NCI-H2107 (cell line): ENCODE data around the gene GIPR.
"Not testable (repeated sequence)": the region's sequence is repeated elsewhere in the genome, so short reads cannot be mapped to it uniquely, and the experiment has no call there.

ENCODE experiments used
- DNase-seq: peaks from one replicate; lab custom pipeline; 2025; lab: John Stamatoyannopoulos, UW

GIPR gene

GRCh38 chr19:45667620-45668341, at the start of gene GIPR:
Gene GIPR, plus strand, starts transcription at chr19:45668221. Its CDS starts 1,300 bp downstream, at chr19:45669521.
- no peak for DNase-seq

GRCh38 chr19:45621389-45621788, 46.6 kb upstream of the GIPR start:
- DNase-seq, result no peak

- no peak for DNase-seq
These were observed 46.0 kb upstream of the GIPR start for GRCh38 chr19:45621976-45622503.

GRCh38 chr19:45623984-45624383, 44.0 kb upstream of the GIPR start:
- DNase-seq, result no peak

GRCh38 chr19:45628219-45628618, 39.8 kb upstream of the GIPR start:
- DNase-seq, result not testable (repeated sequence)

GRCh38 chr19:45629704-45630103, 38.3 kb upstream of the GIPR start:
- DNase-seq, result no peak

- DNase-seq, result no peak
These were observed 37.6 kb upstream of the GIPR start for GRCh38 chr19:45630463-45630862.

- DNase-seq, result no peak
These were observed 35.4 kb upstream of the GIPR start for GRCh38 chr19:45632468-45633196.

- no peak for DNase-seq
These were observed 31.7 kb upstream of the GIPR start for GRCh38 chr19:45636275-45636674.

GRCh38 chr19:45636902-45637301, 31.1 kb upstream of the GIPR start:
- no peak for DNase-seq

GRCh38 chr19:45637890-45638667, 29.9 kb upstream of the GIPR start:
- no peak for DNase-seq

GRCh38 chr19:45638930-45639729, 28.9 kb upstream of the GIPR start, which contains the start of gene EML2:
Gene EML2, minus strand, starts transcription at chr19:45639397. Its CDS starts 21 bp downstream, at chr19:45639376.
- DNase-seq, result no peak

GRCh38 chr19:45640849-45641273, 27.2 kb upstream of the GIPR start:
- no peak for DNase-seq

- DNase-seq, result no peak
These were observed 26.5 kb upstream of the GIPR start for GRCh38 chr19:45641274-45642105.

GRCh38 chr19:45643024-45643926, 24.7 kb upstream of the GIPR start:
- peak; percentile 63 for DNase-seq

GRCh38 chr19:45643927-45644771, 23.9 kb upstream of the GIPR start:
- no peak for DNase-seq

- DNase-seq, result no peak
These were observed 22.9 kb upstream of the GIPR start for GRCh38 chr19:45645068-45645630.
